Endothelial cell of hepatic sinusoid (primary cell): ENCODE results near the gene HIGD1A.
"Not testable (repeated sequence)": the region's sequence is repeated elsewhere in the genome, so short reads cannot be mapped to it uniquely, and the experiment has no call there.

ENCODE experiments used
- in situ Hi-C: cut with HindIII; loops from 2 replicates; pipeline ENCODE4 v1.10.0; 2017; ENCODE audit warnings: low sequenced_read_pairs

Gene HIGD1A

DNA sequence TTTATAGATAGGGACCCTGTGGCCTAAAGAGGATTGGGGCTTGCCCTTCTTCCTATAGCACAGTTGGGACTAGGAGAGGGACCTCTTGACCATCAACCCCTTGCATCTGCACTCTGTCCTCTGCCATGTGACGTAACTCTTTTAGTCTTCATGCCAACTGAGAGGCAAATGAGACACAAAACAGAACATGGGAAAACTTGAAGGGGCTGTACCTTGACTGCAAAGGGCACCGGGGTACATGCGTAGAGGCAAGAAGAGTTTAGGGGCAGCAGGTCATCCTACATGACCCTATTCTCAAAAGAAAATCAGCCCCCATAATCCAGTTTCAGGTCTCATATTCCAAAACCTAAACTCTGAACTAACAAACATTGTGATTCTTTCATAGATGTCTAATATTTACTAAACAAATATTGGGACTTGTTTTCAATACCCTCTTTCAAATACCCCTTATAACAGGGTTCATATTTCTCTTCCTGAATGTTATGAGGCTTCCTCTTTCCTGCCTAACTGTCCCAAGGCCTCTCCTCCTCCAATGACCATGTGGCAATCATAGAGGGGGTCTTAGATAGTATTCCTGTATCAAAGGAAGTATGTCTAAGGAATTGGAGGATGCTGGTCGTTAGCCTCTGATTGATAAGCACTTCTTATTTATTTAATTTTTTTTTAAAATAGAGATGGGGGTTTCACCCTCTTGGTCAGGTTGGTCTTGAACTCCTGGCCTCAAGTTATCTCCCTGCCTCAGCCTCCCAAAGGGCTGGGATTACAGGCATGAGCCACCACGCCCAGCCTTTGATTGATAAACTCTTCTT, 25.5 kb upstream of the HIGD1A start:
- in situ Hi-C loops = no loop called here

- in situ Hi-C loops = no loop called here
Measured at GRCh38 chr3:42829083-42829627, 24.9 kb upstream of the HIGD1A start.

- in situ Hi-C loops = no loop called here
Measured at GRCh38 chr3:42827654-42828053, 23.4 kb upstream of the HIGD1A start.

- in situ Hi-C loops = no loop called here
Measured at GRCh38 chr3:42827023-42827422, 22.7 kb upstream of the HIGD1A start.

- in situ Hi-C loops = no loop called here
Measured at GRCh38 chr3:42826141-42826540, 21.9 kb upstream of the HIGD1A start.

DNA sequence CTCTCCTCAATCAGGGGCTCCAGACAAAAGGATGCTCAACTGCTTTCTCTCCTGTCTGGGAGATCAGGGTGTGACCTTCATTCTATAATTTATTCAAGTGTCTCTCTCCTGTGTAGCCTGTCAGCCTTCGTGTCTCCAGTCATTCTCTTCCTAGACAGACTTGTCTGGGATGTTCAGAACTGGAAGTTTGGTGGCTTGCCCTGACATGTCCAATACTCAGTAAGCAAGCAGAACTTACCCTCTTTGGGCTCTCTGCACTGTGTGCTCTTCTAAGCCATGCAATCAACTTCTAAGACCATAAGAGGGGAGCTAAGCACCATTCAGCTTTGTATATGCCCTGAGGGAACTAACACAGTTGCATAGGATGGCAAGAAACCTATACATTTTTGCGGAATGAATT, 19.1 kb upstream of the HIGD1A start:
- in situ Hi-C loops = no loop called here

DNA sequence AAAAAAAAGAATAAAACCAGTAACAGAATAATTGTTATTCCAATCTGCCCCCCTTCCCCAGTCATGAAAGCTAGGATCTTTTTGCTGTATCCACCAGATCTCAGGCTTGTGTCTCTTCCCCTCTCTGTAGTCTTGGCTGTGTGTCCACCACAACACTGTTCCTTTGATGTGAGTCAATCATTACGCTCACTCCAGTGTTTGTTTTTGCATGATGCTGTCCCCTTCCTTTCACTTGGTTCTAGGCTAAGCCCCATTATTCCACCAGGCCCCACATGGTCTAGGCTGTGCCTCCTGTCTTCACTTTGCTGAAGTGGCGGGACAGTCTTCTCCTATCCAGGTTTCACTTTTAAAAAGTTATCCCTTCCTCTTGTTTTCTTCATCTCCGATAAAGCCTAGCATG, 18.5 kb upstream of the HIGD1A start:
- in situ Hi-C loops = no loop called here

DNA sequence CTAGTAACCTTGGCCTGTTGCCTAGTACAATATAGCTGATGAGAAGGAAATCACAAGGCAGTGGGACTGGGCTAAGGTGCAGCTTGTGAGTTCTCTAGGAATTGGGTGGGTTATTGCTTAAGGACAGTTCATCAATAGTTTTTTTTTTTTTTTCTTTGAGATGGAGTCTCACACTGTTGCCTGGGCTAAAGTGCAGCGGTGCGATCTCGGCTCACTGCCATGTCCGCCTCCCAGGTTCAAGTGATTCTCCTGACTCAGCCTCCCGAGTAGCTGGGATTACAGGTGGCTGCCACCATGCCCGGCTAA, 16.4 kb upstream of the HIGD1A start:
- in situ Hi-C loops = no loop called here

DNA sequence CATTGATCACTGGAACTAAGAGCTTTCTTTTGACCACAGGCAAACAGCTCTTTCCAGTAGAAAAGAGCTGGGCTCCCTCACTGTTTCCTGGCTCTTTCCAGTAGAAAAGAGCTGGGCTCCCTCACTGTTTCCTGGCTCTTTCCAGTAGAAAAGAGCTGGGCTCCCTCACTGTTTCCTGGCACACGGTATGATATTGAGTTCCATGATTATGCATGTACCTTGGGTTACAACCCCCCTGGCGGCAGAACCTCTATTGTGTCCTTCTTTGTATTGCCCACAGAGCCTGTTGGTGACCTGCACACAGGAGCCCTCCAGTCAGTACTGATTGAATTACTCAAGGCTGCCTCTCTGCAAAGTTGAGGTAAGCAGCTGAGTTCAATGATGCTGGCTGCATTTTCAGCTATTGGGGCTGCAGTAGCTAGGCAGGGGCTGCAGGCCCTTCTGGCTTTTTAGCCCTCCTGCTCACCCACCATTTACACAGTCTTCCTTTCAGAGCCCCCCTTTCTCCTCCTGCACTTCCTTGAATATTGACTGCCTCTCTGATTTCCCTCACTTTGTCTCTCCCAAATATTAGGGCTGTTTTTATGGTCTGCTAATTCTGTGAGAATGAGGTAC, 15.2 kb upstream of the HIGD1A start:
- in situ Hi-C loops = no loop called here

- in situ Hi-C loops = no loop called here
Measured at GRCh38 chr3:42815826-42816225, 11.5 kb upstream of the HIGD1A start.

DNA sequence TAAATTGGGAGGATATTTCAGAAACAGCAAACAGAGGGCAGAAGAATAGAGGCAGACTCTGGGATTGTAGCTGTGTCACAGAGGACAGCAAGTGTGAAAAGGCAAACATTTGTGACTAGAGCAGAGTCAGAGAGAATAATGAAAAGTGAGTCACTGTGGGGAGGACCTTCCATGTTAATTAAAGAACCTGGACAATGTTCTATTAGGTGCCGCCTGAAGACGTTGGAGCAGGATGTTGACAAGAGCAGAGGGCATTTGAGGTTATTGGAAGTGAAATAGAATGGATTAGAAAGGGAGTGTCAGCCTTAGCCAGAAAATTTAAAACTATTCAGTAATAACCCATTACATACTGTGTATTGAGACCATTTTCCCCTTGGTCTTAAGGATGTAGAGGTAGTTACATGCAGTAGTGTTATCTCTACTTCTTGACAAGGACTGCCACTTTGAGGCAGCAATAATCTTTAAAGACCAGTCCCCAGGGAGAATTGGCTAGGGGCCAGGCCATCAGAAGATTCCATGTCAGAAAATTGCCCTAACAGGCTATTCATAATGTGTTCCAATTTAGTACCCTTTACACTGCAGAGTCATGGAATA, 10.7 kb upstream of the HIGD1A start:
- in situ Hi-C loops = no loop called here

- in situ Hi-C loops = no loop called here
Measured at GRCh38 chr3:42814246-42814645, 10.0 kb upstream of the HIGD1A start.

- in situ Hi-C loops = not testable (repeated sequence)
Measured at GRCh38 chr3:42811118-42811883, 7.0 kb upstream of the HIGD1A start.

DNA sequence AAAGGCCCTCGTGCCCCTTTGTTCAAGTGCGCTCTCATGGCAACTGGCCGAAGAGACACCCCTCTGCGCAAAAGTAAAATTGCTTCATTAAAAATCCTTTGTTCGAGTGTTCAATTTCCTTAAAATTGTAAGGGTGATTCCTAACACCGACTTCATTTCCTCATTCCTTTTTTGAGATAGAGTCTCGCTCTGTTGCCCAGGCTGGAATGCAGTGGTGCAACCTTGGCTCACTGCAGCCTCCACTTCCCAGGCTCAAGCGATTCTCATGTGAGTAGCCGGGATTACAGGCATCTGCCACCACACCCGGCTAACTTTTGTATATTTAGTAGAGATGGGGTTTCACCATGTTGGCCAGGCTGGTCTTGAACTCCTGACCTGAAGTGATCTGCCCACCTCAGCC, 6.4 kb upstream of the HIGD1A start:
- in situ Hi-C loops = not testable (repeated sequence)

DNA sequence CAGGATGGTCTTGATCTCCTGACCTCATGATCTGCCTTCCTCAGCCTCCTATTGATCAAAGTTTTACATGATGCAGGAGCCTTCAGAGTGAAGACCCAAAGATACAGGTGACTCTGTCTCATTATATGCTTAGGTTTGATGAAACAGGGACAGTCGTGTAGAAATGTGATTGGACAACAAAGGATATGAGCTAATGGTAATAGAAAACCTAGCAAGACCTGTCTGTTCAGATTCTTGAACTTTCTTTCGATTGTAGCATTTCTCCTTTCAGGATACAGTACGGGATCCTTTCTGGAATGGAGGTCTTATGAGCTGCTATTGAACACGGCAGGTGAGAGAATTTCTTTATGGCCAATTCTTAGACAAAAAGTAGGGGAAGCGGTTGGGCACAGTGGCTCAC, 4.9 kb upstream of the HIGD1A start, which contains the start of gene ACKR2:
TSS of gene ACKR2 (plus strand) at position 244 of the 400 bp plus-strand sequence. CDS start 55,058 bp downstream, outside the sequence.
- in situ Hi-C loops = loop anchor here (5.0 kb wide), 1 partner anchor 68 kb away; the partner anchor contains the start of gene CYP8B1

DNA sequence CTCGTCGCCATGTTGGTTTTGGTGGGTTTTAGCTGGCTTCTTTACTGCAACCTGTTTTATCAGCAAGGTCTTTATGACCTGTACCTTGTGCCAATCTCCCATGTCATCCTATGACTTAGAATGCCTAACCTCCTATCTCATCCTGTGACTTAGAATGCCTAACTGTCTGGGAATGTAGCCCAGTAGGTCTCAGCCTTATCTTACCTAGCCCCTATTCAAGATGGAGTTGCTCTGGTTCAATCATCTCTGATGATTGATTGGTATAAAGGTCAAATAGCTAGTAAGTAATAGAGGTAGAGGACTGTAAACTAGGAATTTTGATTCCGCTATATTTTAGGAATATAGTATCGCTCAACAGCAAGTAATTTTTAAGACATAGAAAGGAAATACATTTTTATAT, 3.6 kb upstream of the HIGD1A start:
- in situ Hi-C loops = loop anchor here (5.0 kb wide), 1 partner anchor 69 kb away; the partner anchor contains the start of gene CYP8B1

GRCh38 chr3:42805141-42805821, 991 bp upstream of the HIGD1A start:
- in situ Hi-C loops = loop anchor here (5.0 kb wide), 1 partner anchor 72 kb away; the partner anchor contains the start of gene CYP8B1

DNA sequence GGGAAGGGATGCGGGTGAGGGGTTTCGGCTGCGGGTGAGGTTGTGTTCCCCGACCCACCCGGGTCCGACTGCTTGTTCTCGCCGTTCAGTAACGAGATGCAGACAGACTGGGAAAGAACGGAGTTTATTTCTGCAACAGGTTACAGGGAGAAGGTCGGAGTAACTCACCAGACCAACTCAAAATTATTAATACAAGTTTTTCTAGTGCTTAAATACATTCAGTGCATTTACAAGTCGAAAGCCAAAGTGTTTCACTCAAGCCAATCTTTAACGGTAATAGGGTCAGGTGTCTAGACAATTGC, 492 bp upstream of the HIGD1A start:
- in situ Hi-C loops = loop anchor here (5.0 kb wide), 1 partner anchor 73 kb away; the partner anchor contains the start of gene CYP8B1

DNA sequence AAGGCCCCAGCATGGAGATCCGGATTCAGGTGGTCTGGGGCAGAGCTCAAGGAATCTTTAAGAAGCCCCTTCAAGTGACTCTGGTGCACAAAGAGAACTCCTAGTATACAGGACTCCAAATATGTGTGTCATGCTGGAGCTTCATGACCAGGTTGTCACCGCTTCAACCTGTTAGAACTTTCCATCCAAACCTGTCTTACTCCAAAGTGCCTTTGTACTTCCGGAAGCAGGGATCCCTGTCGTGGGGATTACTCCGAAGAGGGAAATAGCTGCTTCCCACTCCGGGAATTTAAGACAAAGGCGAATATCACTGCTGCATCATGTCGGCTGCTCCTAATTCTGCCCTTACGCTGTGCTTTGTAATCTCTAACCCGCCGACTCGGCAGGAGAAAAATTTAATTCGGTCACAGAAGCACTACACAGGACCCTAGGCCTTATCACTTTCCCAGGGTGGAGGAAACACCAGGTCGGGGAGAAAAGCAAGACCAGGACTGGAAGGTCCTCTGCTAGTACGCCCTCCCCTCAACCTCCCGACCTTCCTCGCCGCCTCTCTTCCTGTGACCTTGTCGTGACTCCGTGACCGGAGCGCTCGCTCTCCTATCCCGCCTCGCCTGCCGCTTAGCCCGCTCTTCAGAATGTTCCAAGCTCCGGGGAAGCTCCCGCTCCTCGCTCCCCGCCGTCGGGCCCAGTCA, 730 bp downstream of the HIGD1A start:
- in situ Hi-C loops = no loop called here

DNA sequence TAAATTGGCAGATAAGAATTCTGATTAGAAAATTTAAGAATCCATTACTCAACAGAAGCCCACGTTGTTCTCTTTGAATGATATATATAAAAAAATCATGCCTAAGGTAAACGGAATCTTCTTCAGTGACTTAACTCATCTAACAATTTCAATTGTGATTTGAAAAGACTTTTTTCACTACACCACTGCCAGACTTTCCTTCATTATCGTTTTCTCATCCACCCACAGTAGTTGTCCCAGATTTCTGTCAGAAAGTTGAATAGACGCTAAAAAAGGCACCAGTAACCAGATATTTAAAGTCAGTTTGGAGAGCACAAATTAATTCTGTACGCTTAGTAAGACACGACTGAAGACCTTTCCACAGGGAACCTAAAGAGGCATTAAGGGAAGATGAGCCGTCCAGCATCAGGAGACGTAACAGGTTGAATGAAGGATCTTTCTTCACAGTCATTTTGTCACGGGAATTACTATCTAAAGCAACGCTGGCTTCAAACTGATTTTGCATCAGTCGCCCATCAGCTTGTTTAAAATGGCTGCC, 1.3 kb downstream of the HIGD1A start:
- in situ Hi-C loops = no loop called here
